Measurements from ENCODE around the gene TIGD4.

DNA sequence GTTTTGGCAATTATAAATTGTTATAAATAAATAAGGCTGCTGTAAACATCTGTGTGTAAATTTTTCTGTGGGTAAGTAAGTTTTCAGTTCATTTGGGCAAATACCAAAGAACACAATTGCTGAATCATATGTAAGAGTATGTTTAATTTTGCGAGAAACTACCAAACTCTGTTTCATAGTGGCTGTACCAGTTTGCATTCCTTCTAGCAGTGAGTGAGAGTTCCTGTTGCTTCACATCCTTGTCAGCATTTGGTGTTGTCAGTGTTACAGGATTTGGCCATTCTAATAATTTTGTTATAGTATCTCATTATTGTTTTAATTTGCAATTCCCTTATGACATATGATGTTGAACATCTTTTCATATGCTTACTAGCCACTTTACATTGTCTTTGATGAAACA, 48.6 kb upstream of the TIGD4 start:
- TF ChIP-seq, protein P1, sequence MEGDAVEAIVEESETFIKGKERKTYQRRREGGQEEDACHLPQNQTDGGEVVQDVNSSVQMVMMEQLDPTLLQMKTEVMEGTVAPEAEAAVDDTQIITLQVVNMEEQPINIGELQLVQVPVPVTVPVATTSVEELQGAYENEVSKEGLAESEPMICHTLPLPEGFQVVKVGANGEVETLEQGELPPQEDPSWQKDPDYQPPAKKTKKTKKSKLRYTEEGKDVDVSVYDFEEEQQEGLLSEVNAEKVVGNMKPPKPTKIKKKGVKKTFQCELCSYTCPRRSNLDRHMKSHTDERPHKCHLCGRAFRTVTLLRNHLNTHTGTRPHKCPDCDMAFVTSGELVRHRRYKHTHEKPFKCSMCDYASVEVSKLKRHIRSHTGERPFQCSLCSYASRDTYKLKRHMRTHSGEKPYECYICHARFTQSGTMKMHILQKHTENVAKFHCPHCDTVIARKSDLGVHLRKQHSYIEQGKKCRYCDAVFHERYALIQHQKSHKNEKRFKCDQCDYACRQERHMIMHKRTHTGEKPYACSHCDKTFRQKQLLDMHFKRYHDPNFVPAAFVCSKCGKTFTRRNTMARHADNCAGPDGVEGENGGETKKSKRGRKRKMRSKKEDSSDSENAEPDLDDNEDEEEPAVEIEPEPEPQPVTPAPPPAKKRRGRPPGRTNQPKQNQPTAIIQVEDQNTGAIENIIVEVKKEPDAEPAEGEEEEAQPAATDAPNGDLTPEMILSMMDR (conservative IDR thresholded peaks at IDR 0.05; ENCODE audit: low read depth in 2 of 2): no peak
- TF ChIP-seq, protein P2, sequence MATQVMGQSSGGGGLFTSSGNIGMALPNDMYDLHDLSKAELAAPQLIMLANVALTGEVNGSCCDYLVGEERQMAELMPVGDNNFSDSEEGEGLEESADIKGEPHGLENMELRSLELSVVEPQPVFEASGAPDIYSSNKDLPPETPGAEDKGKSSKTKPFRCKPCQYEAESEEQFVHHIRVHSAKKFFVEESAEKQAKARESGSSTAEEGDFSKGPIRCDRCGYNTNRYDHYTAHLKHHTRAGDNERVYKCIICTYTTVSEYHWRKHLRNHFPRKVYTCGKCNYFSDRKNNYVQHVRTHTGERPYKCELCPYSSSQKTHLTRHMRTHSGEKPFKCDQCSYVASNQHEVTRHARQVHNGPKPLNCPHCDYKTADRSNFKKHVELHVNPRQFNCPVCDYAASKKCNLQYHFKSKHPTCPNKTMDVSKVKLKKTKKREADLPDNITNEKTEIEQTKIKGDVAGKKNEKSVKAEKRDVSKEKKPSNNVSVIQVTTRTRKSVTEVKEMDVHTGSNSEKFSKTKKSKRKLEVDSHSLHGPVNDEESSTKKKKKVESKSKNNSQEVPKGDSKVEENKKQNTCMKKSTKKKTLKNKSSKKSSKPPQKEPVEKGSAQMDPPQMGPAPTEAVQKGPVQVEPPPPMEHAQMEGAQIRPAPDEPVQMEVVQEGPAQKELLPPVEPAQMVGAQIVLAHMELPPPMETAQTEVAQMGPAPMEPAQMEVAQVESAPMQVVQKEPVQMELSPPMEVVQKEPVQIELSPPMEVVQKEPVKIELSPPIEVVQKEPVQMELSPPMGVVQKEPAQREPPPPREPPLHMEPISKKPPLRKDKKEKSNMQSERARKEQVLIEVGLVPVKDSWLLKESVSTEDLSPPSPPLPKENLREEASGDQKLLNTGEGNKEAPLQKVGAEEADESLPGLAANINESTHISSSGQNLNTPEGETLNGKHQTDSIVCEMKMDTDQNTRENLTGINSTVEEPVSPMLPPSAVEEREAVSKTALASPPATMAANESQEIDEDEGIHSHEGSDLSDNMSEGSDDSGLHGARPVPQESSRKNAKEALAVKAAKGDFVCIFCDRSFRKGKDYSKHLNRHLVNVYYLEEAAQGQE (IDR thresholded peaks at IDR 0.05; ENCODE audit: unreplicated experiment): no peak
- TF ChIP-seq EZH2phosphoT487 (IDR thresholded peaks at IDR 0.05; ENCODE audit: unreplicated experiment) (no peak), EZH2 (IDR thresholded peaks at IDR 0.05; ENCODE audit: low read depth, unreplicated experiment) (no peak), POLR2AphosphoS5 (IDR thresholded peaks at IDR 0.05; ENCODE audit: low read depth) (no peak), ZNF331 (CRISPR knock-in tag; IDR thresholded peaks at IDR 0.05; ENCODE audit: low read depth) (no peak), JUNB (IDR thresholded peaks at IDR 0.05; ENCODE audit: unreplicated experiment) (no peak), CREB1 (CRISPR knock-in tag; IDR thresholded peaks at IDR 0.05; ENCODE audit: low read depth) (no peak), ZNF114 (CRISPR knock-in tag; IDR thresholded peaks at IDR 0.05) (no peak)
- TF ChIP-seq, protein P3, sequence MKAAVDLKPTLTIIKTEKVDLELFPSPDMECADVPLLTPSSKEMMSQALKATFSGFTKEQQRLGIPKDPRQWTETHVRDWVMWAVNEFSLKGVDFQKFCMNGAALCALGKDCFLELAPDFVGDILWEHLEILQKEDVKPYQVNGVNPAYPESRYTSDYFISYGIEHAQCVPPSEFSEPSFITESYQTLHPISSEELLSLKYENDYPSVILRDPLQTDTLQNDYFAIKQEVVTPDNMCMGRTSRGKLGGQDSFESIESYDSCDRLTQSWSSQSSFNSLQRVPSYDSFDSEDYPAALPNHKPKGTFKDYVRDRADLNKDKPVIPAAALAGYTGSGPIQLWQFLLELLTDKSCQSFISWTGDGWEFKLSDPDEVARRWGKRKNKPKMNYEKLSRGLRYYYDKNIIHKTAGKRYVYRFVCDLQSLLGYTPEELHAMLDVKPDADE (IDR thresholded peaks at IDR 0.05): no peak

Measured in GM23338 (cell line).